Measurements from ENCODE around the gene BCAM. TPM values are rescaled to one million over a fixed set of nuclear protein-coding genes. Genes with fewer than 3 reads are reported as not detected.

Gene BCAM
- total RNA-seq, 1 experiment from 2014 or later: 78.7 TPM

DNA sequence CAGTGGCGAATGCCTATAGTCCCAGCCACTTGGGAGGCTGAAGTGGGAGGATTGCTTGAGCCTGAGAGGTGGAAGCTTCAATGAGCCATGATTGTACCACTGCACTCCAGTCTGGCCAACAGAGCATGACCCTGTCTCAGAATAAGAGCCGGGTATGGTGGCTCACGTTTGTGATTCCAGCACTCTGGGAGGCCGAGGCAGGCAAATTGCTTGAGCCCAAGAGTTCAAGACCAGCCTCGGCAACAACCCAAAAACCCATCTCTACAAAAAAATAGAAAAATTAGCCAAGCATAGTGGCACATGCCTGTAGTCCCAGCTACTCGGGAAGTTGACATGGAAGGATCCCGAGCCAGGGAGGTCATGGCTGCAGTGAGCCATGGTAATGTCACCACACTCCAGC lies 31.9 kb downstream of the BCAM start:
- TF ChIP-seq SP1 (IDR thresholded peaks at IDR 0.05; ENCODE audit: low read depth) (no peak), RAD21 (IDR thresholded peaks at IDR 0.05; ENCODE audit: low read depth) (no peak), EGR1 (IDR thresholded peaks at IDR 0.05; ENCODE audit: low read depth) (no peak), FOSL1 (IDR thresholded peaks at IDR 0.05; ENCODE audit: low read depth) (no peak), JUND (IDR thresholded peaks at IDR 0.05) (no peak), CEBPB (IDR thresholded peaks at IDR 0.05; ENCODE audit: low read depth) (no peak), ZNF274 (IDR thresholded peaks at IDR 0.05; ENCODE audit: low read depth, low read length) (no peak), ZFX (IDR thresholded peaks at IDR 0.05) (no peak), ELF1 (IDR thresholded peaks at IDR 0.05; ENCODE audit: borderline replicate concordance, low read depth) (no peak), SRF (IDR thresholded peaks at IDR 0.05; ENCODE audit: low read depth) (no peak), POLR2AphosphoS5 (IDR thresholded peaks at IDR 0.05; ENCODE audit: low read depth, low read length) (no peak), CBX3 (IDR thresholded peaks at IDR 0.05; ENCODE audit: low read depth) (no peak), YY1 (IDR thresholded peaks at IDR 0.05; ENCODE audit: extremely low read depth, insufficient replicate concordance, low read depth, low read length) (no peak)
- TF ChIP-seq, protein P1, sequence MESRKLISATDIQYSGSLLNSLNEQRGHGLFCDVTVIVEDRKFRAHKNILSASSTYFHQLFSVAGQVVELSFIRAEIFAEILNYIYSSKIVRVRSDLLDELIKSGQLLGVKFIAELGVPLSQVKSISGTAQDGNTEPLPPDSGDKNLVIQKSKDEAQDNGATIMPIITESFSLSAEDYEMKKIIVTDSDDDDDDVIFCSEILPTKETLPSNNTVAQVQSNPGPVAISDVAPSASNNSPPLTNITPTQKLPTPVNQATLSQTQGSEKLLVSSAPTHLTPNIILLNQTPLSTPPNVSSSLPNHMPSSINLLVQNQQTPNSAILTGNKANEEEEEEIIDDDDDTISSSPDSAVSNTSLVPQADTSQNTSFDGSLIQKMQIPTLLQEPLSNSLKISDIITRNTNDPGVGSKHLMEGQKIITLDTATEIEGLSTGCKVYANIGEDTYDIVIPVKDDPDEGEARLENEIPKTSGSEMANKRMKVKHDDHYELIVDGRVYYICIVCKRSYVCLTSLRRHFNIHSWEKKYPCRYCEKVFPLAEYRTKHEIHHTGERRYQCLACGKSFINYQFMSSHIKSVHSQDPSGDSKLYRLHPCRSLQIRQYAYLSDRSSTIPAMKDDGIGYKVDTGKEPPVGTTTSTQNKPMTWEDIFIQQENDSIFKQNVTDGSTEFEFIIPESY (IDR thresholded peaks at IDR 0.05; ENCODE audit: extremely low read depth, insufficient replicate concordance, low read length): no peak
- TF ChIP-seq, protein P2, sequence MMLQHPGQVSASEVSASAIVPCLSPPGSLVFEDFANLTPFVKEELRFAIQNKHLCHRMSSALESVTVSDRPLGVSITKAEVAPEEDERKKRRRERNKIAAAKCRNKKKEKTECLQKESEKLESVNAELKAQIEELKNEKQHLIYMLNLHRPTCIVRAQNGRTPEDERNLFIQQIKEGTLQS (IDR thresholded peaks at IDR 0.05): no peak
- TF ChIP-seq, protein P3, sequence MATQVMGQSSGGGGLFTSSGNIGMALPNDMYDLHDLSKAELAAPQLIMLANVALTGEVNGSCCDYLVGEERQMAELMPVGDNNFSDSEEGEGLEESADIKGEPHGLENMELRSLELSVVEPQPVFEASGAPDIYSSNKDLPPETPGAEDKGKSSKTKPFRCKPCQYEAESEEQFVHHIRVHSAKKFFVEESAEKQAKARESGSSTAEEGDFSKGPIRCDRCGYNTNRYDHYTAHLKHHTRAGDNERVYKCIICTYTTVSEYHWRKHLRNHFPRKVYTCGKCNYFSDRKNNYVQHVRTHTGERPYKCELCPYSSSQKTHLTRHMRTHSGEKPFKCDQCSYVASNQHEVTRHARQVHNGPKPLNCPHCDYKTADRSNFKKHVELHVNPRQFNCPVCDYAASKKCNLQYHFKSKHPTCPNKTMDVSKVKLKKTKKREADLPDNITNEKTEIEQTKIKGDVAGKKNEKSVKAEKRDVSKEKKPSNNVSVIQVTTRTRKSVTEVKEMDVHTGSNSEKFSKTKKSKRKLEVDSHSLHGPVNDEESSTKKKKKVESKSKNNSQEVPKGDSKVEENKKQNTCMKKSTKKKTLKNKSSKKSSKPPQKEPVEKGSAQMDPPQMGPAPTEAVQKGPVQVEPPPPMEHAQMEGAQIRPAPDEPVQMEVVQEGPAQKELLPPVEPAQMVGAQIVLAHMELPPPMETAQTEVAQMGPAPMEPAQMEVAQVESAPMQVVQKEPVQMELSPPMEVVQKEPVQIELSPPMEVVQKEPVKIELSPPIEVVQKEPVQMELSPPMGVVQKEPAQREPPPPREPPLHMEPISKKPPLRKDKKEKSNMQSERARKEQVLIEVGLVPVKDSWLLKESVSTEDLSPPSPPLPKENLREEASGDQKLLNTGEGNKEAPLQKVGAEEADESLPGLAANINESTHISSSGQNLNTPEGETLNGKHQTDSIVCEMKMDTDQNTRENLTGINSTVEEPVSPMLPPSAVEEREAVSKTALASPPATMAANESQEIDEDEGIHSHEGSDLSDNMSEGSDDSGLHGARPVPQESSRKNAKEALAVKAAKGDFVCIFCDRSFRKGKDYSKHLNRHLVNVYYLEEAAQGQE (IDR thresholded peaks at IDR 0.05; ENCODE audit: low read depth): no peak
- H3K4me1 ChIP-seq (ENCODE audit: control insufficient read depth in 1 of 2, insufficient read depth in 2 of 2, low read length in 2 of 2): peaks cover 13 to 34% of the 10 kb centered on the region in 2 experiments
- intact Hi-C loops (cut with micrococcal nuclease): loop anchor here (5.0 to 10.0 kb wide), 2 partner anchors 156 to 269 kb away; no protein-coding TSS in a partner anchor
- RAD21 ChIA-PET (ENCODE audit: low non-redundant PET in 1 of 2, low total read pairs in 2 of 2, uncharacterized antibody in 2 of 2, unreplicated experiment in 2 of 2): interaction anchor here in 1 of 2 experiments (0.7 kb wide), 1 partner anchor 34 kb away, joined by 3 read pairs; no protein-coding TSS in a partner anchor
- no peak overlapping the region for H2AFZ ChIP-seq (ENCODE audit: low read depth, low read length, poor library complexity, severe bottlenecking)
- no TSS peak for BruUV-seq (replicated peaks)
- no peaks in the 10 kb centered on the region for H3K36me3 ChIP-seq (ENCODE audit: control insufficient read depth in 1 of 2, insufficient read depth in 2 of 2, low read length in 2 of 2)
- no peaks in the 10 kb centered on the region for H3K79me2 ChIP-seq (ENCODE audit: insufficient read depth, low read length)
- no peak overlapping the region for H3K27ac ChIP-seq (ENCODE audit: low read depth, low read length)
- CTCF ChIA-PET: no interaction called here
- no peaks in the 10 kb centered on the region for H3K27me3 ChIP-seq (ENCODE audit: insufficient read depth, low read length)
- no peak overlapping the region for H3K9ac ChIP-seq (ENCODE audit: low read length)
- H4K20me1 ChIP-seq (ENCODE audit: insufficient read depth): no peaks in the 10 kb centered on the region
- H3K4me3 ChIP-seq (replicated peaks in 1 of 2; ENCODE audit: low read depth in 1 of 2, low read length in 2 of 2): no peak overlapping the region
- H3K9me3 ChIP-seq (ENCODE audit: control insufficient read depth in 1 of 2, insufficient read depth in 1 of 2, low read depth in 1 of 2, low read length in 2 of 2): no peaks in the 10 kb centered on the region
- ATAC-seq (no peak), DNase-seq (ENCODE audit: low read depth, low spot score) (no peak)
- H3K9me2 ChIP-seq (ENCODE audit: insufficient read depth): no peaks in the 10 kb centered on the region
- POLR2A ChIA-PET: interaction anchor here (0.7 kb wide), 1 partner anchor 148 kb away, joined by 4 read pairs; no protein-coding TSS in a partner anchor
- no peak overlapping the region for H3K4me2 ChIP-seq (ENCODE audit: low read length)

All from HCT116 (cell line).